DOHH2 (cell line): Measurements from ENCODE around the gene EPG5.
"Not testable (repeated sequence)": the region's sequence is repeated elsewhere in the genome, so short reads cannot be mapped to it uniquely, and the experiment has no call there.

Experiments
- H3F3A ChIP-seq: fragments of 200-600 bp; sonication (generic), shearing (Covaris generic); 2 replicates; pipeline ENCODE4 v1.6.0; 2016; ENCODE audit warnings: antibody characterized with exemption, mild to moderate bottlenecking; ENCODE audit not compliant: control insufficient read depth, insufficient read depth
- H3K27ac ChIP-seq: fragments of 200-600 bp; sonication (generic); 2 replicates; pipeline ENCODE4 v1.5.1; 2014; ENCODE audit warnings: low read depth, mild to moderate bottlenecking, low read length, moderate library complexity
- H3K27me3 ChIP-seq: fragments of 200-600 bp; sonication (generic); 2 replicates; pipeline ENCODE4 v1.6.1; 2014; ENCODE audit warnings: mild to moderate bottlenecking, low read length, mixed read lengths; ENCODE audit not compliant: control insufficient read depth
- H3K36me3 ChIP-seq: fragments of 200-600 bp; sonication (generic); 2 replicates; pipeline ENCODE4 v1.6.1; 2014; ENCODE audit warnings: mild to moderate bottlenecking, low read length, moderate library complexity, mixed read lengths; ENCODE audit not compliant: control insufficient read depth
- H3K4me1 ChIP-seq: fragments of 200-600 bp; sonication (generic); 2 replicates; pipeline ENCODE4 v1.6.1; 2014; ENCODE audit warnings: mild to moderate bottlenecking, low read length, mixed read lengths; ENCODE audit not compliant: control insufficient read depth
- H3K4me2 ChIP-seq: fragments of 200-600 bp; sonication (generic); 2 replicates; pipeline ENCODE4 v1.6.0; 2014; ENCODE audit warnings: mild to moderate bottlenecking, low read length, moderate library complexity
- H3K4me3 ChIP-seq: fragments of 200-600 bp; sonication (generic); 2 replicates; pipeline ENCODE4 v1.5.1; 2014; ENCODE audit warnings: mild to moderate bottlenecking, low read length, mixed read lengths
- H3K79me2 ChIP-seq: fragments of 200-600 bp; sonication (generic); 2 replicates; pipeline ENCODE4 v1.6.1; 2014; ENCODE audit warnings: mild to moderate bottlenecking, low read length, mixed read lengths; ENCODE audit not compliant: control insufficient read depth
- H3K9me2 ChIP-seq: fragments of 200-600 bp; sonication (generic); replicated peaks from 2 replicates; pipeline ENCODE4 v1.6.1; 2014; ENCODE audit warnings: mild to moderate bottlenecking, low read length, mixed read lengths; ENCODE audit not compliant: control insufficient read depth
- H3K9me3 ChIP-seq: fragments of 200-600 bp; sonication (generic); 2 replicates; pipeline ENCODE4 v1.6.1; 2014; ENCODE audit warnings: antibody characterized with exemption, low read length, mixed read lengths; ENCODE audit not compliant: control insufficient read depth, insufficient read depth
- H4K20me1 ChIP-seq: fragments of 200-600 bp; sonication (generic); 2 replicates; pipeline ENCODE4 v1.6.0; 2014; ENCODE audit warnings: low read depth, mild to moderate bottlenecking, antibody characterized with exemption, low read length, moderate library complexity; ENCODE audit not compliant: control insufficient read depth, insufficient read depth
- EZH2phosphoT487 ChIP-seq: fragments of 200-600 bp; sonication (generic); IDR thresholded peaks from 2 replicates; pipeline ENCODE4 v1.6.1; 2017; ENCODE audit warnings: borderline replicate concordance, mild to moderate bottlenecking, antibody characterized with exemption, low read length, moderate library complexity, mixed read lengths
- TF ChIP-seq, protein P1 (sequence below): fragments of 200-600 bp; sonication (generic); IDR thresholded peaks from one replicate; pipeline ENCODE4 v1.5.1; 2014; ENCODE audit warnings: antibody characterized with exemption, mild to moderate bottlenecking, low read depth, low read length; ENCODE audit not compliant: poor library complexity, severe bottlenecking

Gene EPG5

DNA sequence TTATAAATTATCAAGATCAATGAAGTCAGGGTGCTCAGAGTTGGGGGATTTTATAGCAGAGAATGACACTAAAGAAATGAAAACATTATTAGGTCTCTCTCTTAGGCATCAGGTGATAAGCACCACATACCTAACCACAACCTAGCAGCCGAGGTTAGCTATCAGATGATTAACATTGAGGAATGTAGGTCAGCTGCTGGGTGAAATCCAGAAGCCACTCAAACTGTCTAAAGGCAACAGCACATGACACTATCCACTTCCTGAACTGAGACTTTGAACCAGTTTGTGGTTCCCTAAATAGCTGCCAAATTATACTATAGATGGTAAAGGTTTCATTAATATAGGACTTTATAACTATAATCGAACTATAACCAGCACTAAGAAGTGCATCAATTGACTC is 4.7 kb downstream of the EPG5 start:
- peaks cover 44% of the 10 kb centered on the region for H3K79me2 ChIP-seq
- TF ChIP-seq, protein P1, sequence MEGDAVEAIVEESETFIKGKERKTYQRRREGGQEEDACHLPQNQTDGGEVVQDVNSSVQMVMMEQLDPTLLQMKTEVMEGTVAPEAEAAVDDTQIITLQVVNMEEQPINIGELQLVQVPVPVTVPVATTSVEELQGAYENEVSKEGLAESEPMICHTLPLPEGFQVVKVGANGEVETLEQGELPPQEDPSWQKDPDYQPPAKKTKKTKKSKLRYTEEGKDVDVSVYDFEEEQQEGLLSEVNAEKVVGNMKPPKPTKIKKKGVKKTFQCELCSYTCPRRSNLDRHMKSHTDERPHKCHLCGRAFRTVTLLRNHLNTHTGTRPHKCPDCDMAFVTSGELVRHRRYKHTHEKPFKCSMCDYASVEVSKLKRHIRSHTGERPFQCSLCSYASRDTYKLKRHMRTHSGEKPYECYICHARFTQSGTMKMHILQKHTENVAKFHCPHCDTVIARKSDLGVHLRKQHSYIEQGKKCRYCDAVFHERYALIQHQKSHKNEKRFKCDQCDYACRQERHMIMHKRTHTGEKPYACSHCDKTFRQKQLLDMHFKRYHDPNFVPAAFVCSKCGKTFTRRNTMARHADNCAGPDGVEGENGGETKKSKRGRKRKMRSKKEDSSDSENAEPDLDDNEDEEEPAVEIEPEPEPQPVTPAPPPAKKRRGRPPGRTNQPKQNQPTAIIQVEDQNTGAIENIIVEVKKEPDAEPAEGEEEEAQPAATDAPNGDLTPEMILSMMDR: no peak
- TF ChIP-seq EZH2phosphoT487: no peak
- no peaks in the 10 kb centered on the region for H4K20me1 ChIP-seq
- peaks cover 6% of the 10 kb centered on the region; the same call in 1 of the 2 replicates for H3K36me3 ChIP-seq
- no peaks in the 10 kb centered on the region for H3F3A ChIP-seq
- no peaks in the 10 kb centered on the region for H3K9me3 ChIP-seq
- no peak overlapping the region for H3K4me2 ChIP-seq
- H3K27me3 ChIP-seq: no peaks in the 10 kb centered on the region
- no peak overlapping the region for H3K4me3 ChIP-seq
- no peaks in the 10 kb centered on the region for H3K9me2 ChIP-seq
- no peaks in the 10 kb centered on the region for H3K4me1 ChIP-seq
- no peak overlapping the region for H3K27ac ChIP-seq

- not testable (repeated sequence) for H3K4me3 ChIP-seq, H3K9me3 ChIP-seq, H3F3A ChIP-seq, H3K27ac ChIP-seq, H3K27me3 ChIP-seq, H3K4me2 ChIP-seq, H3K36me3 ChIP-seq, H4K20me1 ChIP-seq, H3K9me2 ChIP-seq, H3K4me1 ChIP-seq
- peaks cover 20% of the 10 kb centered on the region for H3K79me2 ChIP-seq
Observed at GRCh38 chr18:45959484-45959883, 7.6 kb downstream of the EPG5 start.

DNA sequence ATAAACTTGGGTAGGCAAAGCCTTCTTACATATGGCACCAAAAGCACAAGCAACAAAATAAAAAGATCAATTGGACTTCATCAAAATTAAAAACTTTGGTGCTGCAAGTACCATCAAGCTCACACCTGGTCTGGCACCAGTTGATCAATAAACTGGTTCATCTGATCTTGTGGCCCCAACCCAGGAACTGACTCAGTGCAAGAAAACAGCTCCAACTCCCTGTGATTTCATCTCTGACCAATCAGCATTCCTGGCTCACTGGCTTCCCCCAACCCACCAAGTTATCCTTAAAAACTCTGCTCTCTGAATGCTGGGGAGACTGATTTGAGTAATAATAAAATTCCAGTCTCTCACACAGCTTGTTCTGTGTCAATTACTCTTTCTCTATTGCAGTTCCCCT is 8.4 kb downstream of the EPG5 start:
- Histone ChIP-seq H3K27ac (no peak overlapping the region), H3K4me2 (no peak overlapping the region), H3K4me3 (no peak overlapping the region), H4K20me1 (no peaks in the 10 kb centered on the region), H3K9me2 (no peaks in the 10 kb centered on the region), H3K36me3 (peaks cover 15% of the 10 kb centered on the region), H3F3A (no peaks in the 10 kb centered on the region), H3K4me1 (no peaks in the 10 kb centered on the region), H3K27me3 (no peaks in the 10 kb centered on the region), H3K9me3 (no peaks in the 10 kb centered on the region), H3K79me2 (peaks cover 16% of the 10 kb centered on the region)
- TF ChIP-seq, protein P1: no peak
- no peak for TF ChIP-seq EZH2phosphoT487

- Histone ChIP-seq H3K27me3 (no peaks in the 10 kb centered on the region), H3K79me2 (peaks cover 15% of the 10 kb centered on the region), H3K27ac (no peak overlapping the region), H3K36me3 (peaks cover 21% of the 10 kb centered on the region), H3K4me1 (no peaks in the 10 kb centered on the region), H3K4me3 (no peak overlapping the region), H3K9me3 (no peaks in the 10 kb centered on the region), H3K9me2 (no peaks in the 10 kb centered on the region), H3F3A (no peaks in the 10 kb centered on the region), H3K4me2 (no peak overlapping the region), H4K20me1 (no peaks in the 10 kb centered on the region)
- TF ChIP-seq EZH2phosphoT487: no peak
- TF ChIP-seq, protein P1: no peak
Observed at GRCh38 chr18:45958027-45958426, 9.1 kb downstream of the EPG5 start.
